Natural killer cell (primary cell): Measurements from ENCODE around the gene NOP9. TPM values are rescaled to one million over a fixed set of nuclear protein-coding genes. Genes with fewer than 3 reads are reported as not detected.

Experiments
- ATAC-seq, 3 donors: fragments of 150-1000 bp in 2 of 3; fragments of 200-7000 bp in 1 of 3; cut with Tn5 transposase; 1 replicate in 1 of 3; 2 replicates in 2 of 3; pipeline ENCODE4 v1.10.0; 2021; ENCODE audit warnings: mild to moderate bottlenecking in 2 of 3, moderate library complexity in 2 of 3
- DNase-seq, 2 donors: peaks; one replicate each; pipeline versions ENCODE4 v3.0.0 to v3.0.0-alpha.2; 2013 to 2021; ENCODE audit warnings: mixed read lengths in 1 of 2
- H3K27ac ChIP-seq: one replicate; pipeline ENCODE4 v1.5.1; 2013; ENCODE audit warnings: mild to moderate bottlenecking, low read length
- H3K27me3 ChIP-seq: one replicate; pipeline ENCODE4 v1.6.1; 2013; ENCODE audit warnings: low read length; ENCODE audit not compliant: control insufficient read depth, insufficient read depth
- H3K36me3 ChIP-seq: one replicate; pipeline ENCODE4 v1.6.1; 2013; ENCODE audit warnings: low read length; ENCODE audit not compliant: control insufficient read depth, insufficient read depth
- H3K4me1 ChIP-seq: one replicate; pipeline ENCODE4 v1.6.1; 2013; ENCODE audit warnings: low read length; ENCODE audit not compliant: control insufficient read depth, insufficient read depth
- H3K4me3 ChIP-seq: one replicate; pipeline ENCODE4 v1.5.1; 2013; ENCODE audit warnings: low read length
- H3K9me3 ChIP-seq: one replicate; pipeline ENCODE4 v1.6.1; 2013; ENCODE audit warnings: low read length; ENCODE audit not compliant: control insufficient read depth, insufficient read depth
- H3K27ac Mint-ChIP-seq, 2 donors: one replicate each; pipeline ENCODE4 v1.8.0; 2022; ENCODE audit warnings: mild to moderate bottlenecking in 2 of 2, mixed read lengths in 2 of 2, moderate library complexity in 1 of 2
- H3K27me3 Mint-ChIP-seq, 2 donors: one replicate each; pipeline ENCODE4 v1.8.0; 2022; ENCODE audit warnings: low read depth in 2 of 2, mixed read lengths in 2 of 2
- H3K36me3 Mint-ChIP-seq: one replicate; pipeline ENCODE4 v1.8.0; 2022; ENCODE audit warnings: mixed read lengths
- H3K4me1 Mint-ChIP-seq, 2 donors: one replicate each; pipeline ENCODE4 v1.8.0; 2022; ENCODE audit warnings: mixed read lengths in 2 of 2
- H3K4me3 Mint-ChIP-seq: one replicate; pipeline ENCODE4 v1.8.0; 2022; ENCODE audit warnings: mild to moderate bottlenecking, moderate library complexity, mixed read lengths
- H3K9me3 Mint-ChIP-seq, 2 donors: one replicate each; pipeline ENCODE4 v1.8.0; 2022; ENCODE audit warnings: mixed read lengths in 2 of 2
- CTCF ChIP-seq: fragments of 200-600 bp; IDR thresholded peaks from one replicate; pipeline ENCODE4 v1.8.0; 2022; ENCODE audit warnings: antibody characterized with exemption
- WGBS: methylation state at CpG from one replicate; pipeline ENCODE4 v1.1.7; 2013; ENCODE audit warnings: missing lambda C conversion rate; ENCODE audit not compliant: insufficient coverage; 5-methylcytosine and 5-hydroxymethylcytosine counted together
- intact Hi-C: fragments of 100-400 bp; cut with micrococcal nuclease; formaldehyde crosslinking; loops from one replicate; pipeline ENCODE4 v1.14.2; 2022
- total RNA-seq, 4 donors: library from RNA; stranded (reverse); fragments of 120-200 nt in 1 of 4; gene quantifications; one replicate each; pipeline versions ENCODE4 v1.2.3 to v1.2.4, GENCODE V29; 2013 to 2022

Gene NOP9
- total RNA-seq, 3 donors from 2014 or later (not counting 1 experiment from before 2014, with no cell fraction given): 34.9 to 47.8 (median 39.2) TPM

DNA sequence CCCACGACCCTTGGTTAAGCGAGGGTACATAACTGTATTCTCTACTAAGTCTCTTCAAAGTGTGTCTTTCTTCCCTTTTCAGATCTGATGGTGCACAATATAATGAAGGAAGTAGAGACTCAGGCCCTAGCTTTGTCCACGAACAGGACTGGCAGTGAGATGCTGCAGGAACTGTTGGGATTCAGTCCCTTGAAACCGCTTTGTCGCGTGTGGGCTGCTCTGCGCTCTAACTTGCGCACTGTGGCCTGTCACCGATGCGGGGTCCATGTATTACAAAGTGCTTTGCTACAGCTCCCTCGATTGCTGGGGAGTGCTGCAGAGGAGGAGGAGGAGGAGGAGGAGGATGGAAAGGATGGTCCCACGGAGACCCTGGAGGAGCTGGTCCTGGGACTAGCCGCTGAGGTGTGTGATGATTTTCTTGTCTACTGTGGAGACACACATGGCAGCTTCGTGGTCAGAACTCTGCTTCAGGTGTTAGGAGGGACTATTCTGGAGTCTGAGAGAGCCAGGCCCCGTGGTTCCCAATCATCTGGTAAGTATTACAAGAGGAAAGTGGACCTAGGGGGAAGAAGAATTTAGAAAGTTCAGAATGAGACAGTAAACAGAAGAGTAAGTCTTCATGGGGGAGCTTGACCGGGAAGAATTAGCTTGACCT is 803 bp downstream of the NOP9 start:
- WGBS: 43% methylated on average over 16 of the region's 16 CpGs
- no peaks in the 10 kb centered on the region for H3K9me3 ChIP-seq
- H3K27ac ChIP-seq: peak overlapping the region; percentile 61
- no peaks in the 10 kb centered on the region for H3K27me3 ChIP-seq
- no peaks in the 10 kb centered on the region for H3K9me3 Mint-ChIP-seq
- no peak for TF ChIP-seq CTCF
- intact Hi-C loops: loop anchor here (1.0 kb wide), 1 partner anchor 10 kb away; the partner anchor contains the start of gene LTB4R2
- peak overlapping the region; percentile 91 for H3K4me3 Mint-ChIP-seq
- H3K36me3 Mint-ChIP-seq: peaks cover 14% of the 10 kb centered on the region
- peaks cover 25% of the 10 kb centered on the region for H3K4me1 ChIP-seq
- peaks cover 42 to 55% of the 10 kb centered on the region in 2 donors for H3K4me1 Mint-ChIP-seq
- ATAC-seq (no peak), DNase-seq (no peak)
- peak overlapping the region; percentile 51 for H3K4me3 ChIP-seq
- no peaks in the 10 kb centered on the region for H3K27me3 Mint-ChIP-seq
- peaks cover 54% of the 10 kb centered on the region for H3K36me3 ChIP-seq
- peak overlapping the region; percentile 91 to 92 for H3K27ac Mint-ChIP-seq

GRCh38 chr14:24304019-24304387 is 4.4 kb downstream of the NOP9 start:
- TF ChIP-seq CTCF: no peak
- Histone ChIP-seq H3K27me3 (no peaks in the 10 kb centered on the region), H3K27ac (no peak overlapping the region), H3K4me1 (peaks cover 29% of the 10 kb centered on the region), H3K4me3 (no peak overlapping the region), H3K9me3 (no peaks in the 10 kb centered on the region), H3K36me3 (peaks cover 67% of the 10 kb centered on the region)
- no peak for DNase-seq
- no peaks in the 10 kb centered on the region for H3K9me3 Mint-ChIP-seq
- no peak overlapping the region for H3K27ac Mint-ChIP-seq
- peaks cover 10% of the 10 kb centered on the region for H3K36me3 Mint-ChIP-seq
- intact Hi-C loops: no loop called here
- H3K27me3 Mint-ChIP-seq: no peaks in the 10 kb centered on the region
- no peak overlapping the region for H3K4me3 Mint-ChIP-seq
- H3K4me1 Mint-ChIP-seq: peaks cover 41 to 54% of the 10 kb centered on the region in 2 donors
- no peak for ATAC-seq
- 97% methylated on average over 11 of the region's 11 CpGs for WGBS

DNA sequence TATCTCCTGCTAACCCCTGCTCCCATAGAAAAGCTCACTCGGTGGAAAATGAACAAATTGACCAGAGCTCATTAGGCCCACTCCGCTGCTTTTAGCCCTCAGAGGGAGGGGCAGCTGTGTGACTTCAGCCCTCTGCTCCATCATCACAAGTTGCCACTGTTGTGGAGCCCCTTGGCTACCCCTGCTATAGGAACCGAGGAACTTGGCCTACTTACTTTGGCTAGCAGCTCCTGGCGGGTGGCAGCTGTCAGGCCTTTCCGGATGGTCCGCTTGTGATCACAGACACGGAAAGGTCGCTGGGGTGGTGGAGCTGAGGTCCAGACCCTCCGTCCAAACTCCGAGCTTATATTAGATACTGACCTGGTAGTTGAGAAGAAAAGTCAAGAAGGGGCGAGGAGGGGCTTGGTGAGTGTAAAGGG is 7.5 kb downstream of the NOP9 start:
- H3K4me3 ChIP-seq: no peak overlapping the region
- H3K36me3 ChIP-seq: peaks cover 57% of the 10 kb centered on the region
- H3K27ac ChIP-seq: no peak overlapping the region
- H3K4me1 ChIP-seq: peaks cover 40% of the 10 kb centered on the region
- ATAC-seq: no peak
- H3K9me3 ChIP-seq: no peaks in the 10 kb centered on the region
- H3K27me3 ChIP-seq: no peaks in the 10 kb centered on the region
- 88% methylated on average over 11 of the region's 11 CpGs for WGBS
- TF ChIP-seq CTCF: no peak
- Mint-ChIP-seq H3K4me1 (peaks cover 35 to 57% of the 10 kb centered on the region in 2 donors), H3K4me3 (no peak overlapping the region), H3K36me3 (peaks cover 10% of the 10 kb centered on the region), H3K27ac (peak overlapping the region; percentile 41 to 74), H3K9me3 (no peaks in the 10 kb centered on the region), H3K27me3 (no peaks in the 10 kb centered on the region)
- DNase-seq: no peak
- intact Hi-C loops: no loop called here
